H9 (cell line): Measurements from ENCODE around the gene CCNF. TPM values are rescaled to one million over a fixed set of nuclear protein-coding genes. Genes with fewer than 3 reads are reported as not detected.

Source experiments
- DNase-seq: peaks from one replicate; pipeline ENCODE4 v3.0.0-alpha.2; 2017
- H2AFZ ChIP-seq: one replicate; pipeline ENCODE4 v1.6.1; 2013; ENCODE audit warnings: mild to moderate bottlenecking, low read length, control low read depth, moderate library complexity
- H2AK5ac ChIP-seq: 2 replicates; pipeline ENCODE4 v1.6.1; 2013; ENCODE audit warnings: low read length, control low read depth, mixed read lengths; ENCODE audit not compliant: insufficient read length
- H2BK120ac ChIP-seq: one replicate; pipeline ENCODE4 v1.6.1; 2013; ENCODE audit warnings: low read depth, mild to moderate bottlenecking, low read length, control low read depth, inconsistent platforms; ENCODE audit not compliant: poor library complexity, severe bottlenecking
- H2BK12ac ChIP-seq: 2 replicates; pipeline ENCODE4 v1.6.1; 2013; ENCODE audit warnings: low read length, control low read depth, mixed read lengths, low read depth; ENCODE audit not compliant: insufficient read length
- H2BK15ac ChIP-seq: 2 replicates; pipeline ENCODE4 v1.6.1; 2013; ENCODE audit warnings: low read depth, low read length, control low read depth
- H2BK20ac ChIP-seq: one replicate; pipeline ENCODE4 v1.6.1; 2013; ENCODE audit warnings: low read depth, mild to moderate bottlenecking, low read length, control low read depth, inconsistent platforms; ENCODE audit not compliant: poor library complexity, severe bottlenecking
- H2BK5ac ChIP-seq: 2 replicates; pipeline ENCODE4 v1.6.1; 2013; ENCODE audit warnings: low read length, control low read depth, mixed read lengths; ENCODE audit not compliant: insufficient read length
- H3K14ac ChIP-seq: 2 replicates; pipeline ENCODE4 v1.6.1; 2013; ENCODE audit warnings: low read length, control low read depth; ENCODE audit not compliant: insufficient read depth
- H3K18ac ChIP-seq: 2 replicates; pipeline ENCODE4 v1.6.1; 2013; ENCODE audit warnings: low read depth, mild to moderate bottlenecking, mixed read lengths, low read length, control low read depth; ENCODE audit not compliant: insufficient read length
- H3K23ac ChIP-seq: 2 replicates; pipeline ENCODE4 v1.6.1; 2013; ENCODE audit warnings: low read length, control low read depth, mixed read lengths, low read depth; ENCODE audit not compliant: insufficient read length
- H3K23me2 ChIP-seq: 2 replicates; pipeline ENCODE4 v1.6.1; 2013; ENCODE audit warnings: low read depth, mild to moderate bottlenecking, mixed read lengths, low read length, control low read depth; ENCODE audit not compliant: insufficient read length, poor library complexity, severe bottlenecking
- H3K27ac ChIP-seq: 2 replicates; pipeline ENCODE4 v1.5.1; 2013; ENCODE audit warnings: low read length, control low read depth, mixed read lengths, low read depth; ENCODE audit not compliant: insufficient read length
- H3K27me3 ChIP-seq: 2 replicates; pipeline ENCODE4 v1.6.1; 2013; ENCODE audit warnings: low read length, control low read depth, inconsistent platforms; ENCODE audit not compliant: insufficient read depth
- H3K4ac ChIP-seq: 2 replicates; pipeline ENCODE4 v1.6.1; 2013; ENCODE audit warnings: low read depth, mild to moderate bottlenecking, control low read depth, inconsistent platforms, low read length, moderate library complexity
- H3K4me1 ChIP-seq: 2 replicates; pipeline ENCODE4 v1.6.1; 2013; ENCODE audit warnings: low read length, control low read depth, inconsistent platforms; ENCODE audit not compliant: insufficient read depth
- H3K4me2 ChIP-seq: 2 replicates; pipeline ENCODE4 v1.6.1; 2013; ENCODE audit warnings: low read length, control low read depth, mixed read lengths; ENCODE audit not compliant: insufficient read length, insufficient read depth
- H3K56ac ChIP-seq: 2 replicates; pipeline ENCODE4 v1.6.1; 2013; ENCODE audit warnings: low read depth, mild to moderate bottlenecking, mixed read lengths, low read length, control low read depth; ENCODE audit not compliant: insufficient read length
- H3K79me1 ChIP-seq: 2 replicates; pipeline ENCODE4 v1.6.1; 2013; ENCODE audit warnings: low read depth, mild to moderate bottlenecking, moderate library complexity, low read length, control low read depth, inconsistent platforms; ENCODE audit not compliant: insufficient read depth, poor library complexity, severe bottlenecking
- H3K79me2 ChIP-seq: 2 replicates; pipeline ENCODE4 v1.6.1; 2013; ENCODE audit warnings: low read length, control low read depth, inconsistent platforms; ENCODE audit not compliant: insufficient read depth
- H3K9ac ChIP-seq: 2 replicates; pipeline ENCODE4 v1.6.1; 2013; ENCODE audit warnings: low read length, control low read depth, mixed read lengths; ENCODE audit not compliant: insufficient read length; ENCODE audit errors: extremely low read depth
- H3K9me3 ChIP-seq: one replicate; pipeline ENCODE4 v1.6.1; 2013; ENCODE audit warnings: low read depth, low read length, inconsistent platforms; ENCODE audit not compliant: control insufficient read depth
- H3T11ph ChIP-seq: one replicate; pipeline ENCODE4 v1.6.1; 2013; ENCODE audit warnings: mild to moderate bottlenecking, low read length, control low read depth, inconsistent platforms
- H4K20me1 ChIP-seq: one replicate; pipeline ENCODE4 v1.6.1; 2013; ENCODE audit not compliant: control insufficient read depth, insufficient read length, insufficient read depth
- H4K5ac ChIP-seq: 2 replicates; pipeline ENCODE4 v1.6.1; 2013; ENCODE audit warnings: low read depth, mild to moderate bottlenecking, mixed read lengths, low read length, control low read depth; ENCODE audit not compliant: insufficient read length
- H4K8ac ChIP-seq: replicated peaks from 2 replicates; pipeline ENCODE4 v1.6.1; 2013; ENCODE audit warnings: low read length, control low read depth, mixed read lengths, low read depth; ENCODE audit not compliant: insufficient read length
- H4K91ac ChIP-seq: 2 replicates; pipeline ENCODE4 v1.6.1; 2013; ENCODE audit warnings: low read depth, mild to moderate bottlenecking, moderate library complexity, mixed read lengths, low read length, control low read depth; ENCODE audit not compliant: insufficient read length
- H3K27ac Mint-ChIP-seq, 3 experiments: 2 replicates in 2 of 3; 3 replicates in 1 of 3; pipeline ENCODE4 v1.8.0; 2020 to 2021; ENCODE audit warnings: mixed read lengths in 3 of 3, mild to moderate bottlenecking in 1 of 3, moderate library complexity in 1 of 3
- H3K27me3 Mint-ChIP-seq: 2 replicates; pipeline ENCODE4 v1.8.0; 2021; ENCODE audit warnings: low read depth, mild to moderate bottlenecking, moderate library complexity, mixed read lengths
- H3K36me3 Mint-ChIP-seq, 3 experiments: 2 replicates in 2 of 3; 3 replicates in 1 of 3; pipeline ENCODE4 v1.8.0; 2020 to 2021; ENCODE audit warnings: low read depth in 3 of 3, mixed read lengths in 3 of 3; ENCODE audit not compliant: insufficient read depth in 1 of 3
- H3K4me1 Mint-ChIP-seq, 2 experiments: 2 replicates each; pipeline ENCODE4 v1.8.0; 2020; ENCODE audit warnings: mixed read lengths in 2 of 2
- H3K4me3 Mint-ChIP-seq, 2 experiments: 2 replicates in 1 of 2; 3 replicates in 1 of 2; pipeline ENCODE4 v1.8.0; 2020 to 2021; ENCODE audit warnings: mild to moderate bottlenecking in 2 of 2, mixed read lengths in 2 of 2, moderate library complexity in 1 of 2
- H3K9me3 Mint-ChIP-seq, 2 experiments: 2 replicates in 1 of 2; 3 replicates in 1 of 2; pipeline ENCODE4 v1.8.0; 2020; ENCODE audit warnings: mild to moderate bottlenecking in 2 of 2, mixed read lengths in 2 of 2, moderate library complexity in 1 of 2
- CTCF ChIP-seq: fragments of 200-600 bp; sonication (generic); conservative IDR thresholded peaks from 3 replicates; pipeline ENCODE4 v1.8.0; 2021; ENCODE audit warnings: antibody characterized with exemption, mild to moderate bottlenecking
- WGBS: extraction: QIAGEN DNeasy Blood & Tissue Kit; methylation state at CpG from one replicate; pipeline ENCODE4 v1.1.7; 2013; ENCODE audit warnings: missing lambda C conversion rate, low lambda C conversion rate, mixed read lengths; ENCODE audit not compliant: insufficient read length; ENCODE audit errors: extremely low coverage; 5-methylcytosine and 5-hydroxymethylcytosine counted together
- total RNA-seq: library from RNA; stranded (reverse); gene quantifications from 2 replicates; pipeline ENCODE4 v1.2.1, GENCODE V29; 2021

CCNF gene
- total RNA-seq, 1 experiment from 2014 or later, result 61.6 TPM

GRCh38 chr16:2438121-2438520 is 8.9 kb downstream of the CCNF start:
- TF ChIP-seq CTCF, result no peak
- Histone ChIP-seq H2BK15ac (no peak overlapping the region), H3K18ac (no peak overlapping the region), H3T11ph (no peak overlapping the region), H4K91ac (no peak overlapping the region), H3K9ac (no peak overlapping the region), H2BK12ac (no peak overlapping the region), H3K27ac (no peak overlapping the region), H3K9me3 (no peaks in the 10 kb centered on the region), H3K14ac (no peak overlapping the region), H3K79me1 (no peaks in the 10 kb centered on the region), H3K4me2 (no peak overlapping the region), H3K27me3 (no peaks in the 10 kb centered on the region), H2BK120ac (no peak overlapping the region), H3K4ac (no peak overlapping the region), H2AFZ (no peak overlapping the region), H3K23me2 (no peaks in the 10 kb centered on the region), H2BK5ac (no peak overlapping the region), H2BK20ac (no peak overlapping the region), H4K20me1 (no peaks in the 10 kb centered on the region), H3K79me2 (no peaks in the 10 kb centered on the region), H4K5ac (no peak overlapping the region), H3K4me1 (no peaks in the 10 kb centered on the region), H4K8ac (no peak overlapping the region), H3K56ac (no peak overlapping the region), H3K23ac (no peak overlapping the region), H2AK5ac (no peak overlapping the region)
- Mint-ChIP-seq H3K9me3 (no peaks in the 10 kb centered on the region), H3K36me3 (peaks cover 54 to 78% (median 77%) of the 10 kb centered on the region in 3 experiments; a peak in 6 of 7 replicates), H3K27ac (no peak overlapping the region), H3K4me3 (no peak overlapping the region), H3K4me1 (no peaks in the 10 kb centered on the region), H3K27me3 (no peaks in the 10 kb centered on the region)
- no peak for DNase-seq
- no CpG with 5 or more reads among the region's 14 CpGs for WGBS
